SU-DHL-6 (cell line): ENCODE data around the gene ING4.

Experiments
- CTCF ChIP-seq: fragments of 200-600 bp; sonication (generic); IDR thresholded peaks from one replicate; pipeline ENCODE4 v1.5.1; 2017; ENCODE audit warnings: antibody characterized with exemption, mild to moderate bottlenecking, low read length, moderate library complexity; ENCODE audit not compliant: insufficient read depth, poor library complexity, severe bottlenecking
- EZH2phosphoT487 ChIP-seq: fragments of 200-600 bp; sonication (generic), shearing (Covaris generic); conservative IDR thresholded peaks from 2 replicates; pipeline ENCODE4 v1.6.1; 2018; ENCODE audit warnings: mild to moderate bottlenecking, antibody characterized with exemption, low read length, moderate library complexity, mixed read lengths

GRCh38 chr12:6635856-6636531, 26.9 kb downstream of the ING4 start, which contains the start of gene LPAR5:
- TF ChIP-seq CTCF (no peak), EZH2phosphoT487 (no peak)
